AG09309 (cell line): Measurements from ENCODE around the gene LPCAT2.
A peak's percentile ranks its signal among the peaks of the same experiment; 100 is the strongest.

Experiments
- DNase-seq: peaks from one replicate; pipeline ENCODE4 v3.0.0-alpha.2; 2010; ENCODE audit warnings: low read depth
- H3K4me3 ChIP-seq: 2 replicates; pipeline ENCODE4 v1.5.1; 2011; ENCODE audit warnings: mild to moderate bottlenecking, low read depth, low read length, moderate library complexity; ENCODE audit not compliant: control insufficient read depth
- TF ChIP-seq, protein P1 (sequence below): IDR thresholded peaks from 2 replicates; pipeline ENCODE4 v1.5.1; 2011; ENCODE audit warnings: mild to moderate bottlenecking, low read depth, low read length, inconsistent platforms; ENCODE audit not compliant: insufficient read depth, control insufficient read depth; ENCODE audit errors: missing control alignments

The LPCAT2 gene

DNA sequence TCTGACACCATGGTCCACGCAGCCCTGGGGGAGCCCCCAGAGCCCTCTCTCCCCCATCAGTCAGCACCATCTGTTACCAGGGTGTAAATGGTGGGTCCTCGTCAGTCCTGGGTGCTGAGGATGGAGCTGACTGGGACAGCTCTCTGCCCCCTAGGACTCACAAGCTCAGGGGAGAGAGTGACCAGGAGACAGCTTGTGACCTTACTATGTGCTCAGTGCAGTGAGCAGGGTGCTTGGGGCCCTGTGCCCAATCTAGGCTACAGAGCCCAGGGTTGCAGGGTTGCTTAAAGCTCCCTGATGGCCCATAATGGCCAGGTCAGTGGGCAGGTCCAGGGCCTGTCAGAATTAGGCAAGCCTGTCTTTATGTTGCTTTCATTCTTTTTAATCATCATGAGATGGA lies 18.6 kb upstream of the LPCAT2 start:
- H3K4me3 ChIP-seq: no peak overlapping the region
- TF ChIP-seq, protein P1, sequence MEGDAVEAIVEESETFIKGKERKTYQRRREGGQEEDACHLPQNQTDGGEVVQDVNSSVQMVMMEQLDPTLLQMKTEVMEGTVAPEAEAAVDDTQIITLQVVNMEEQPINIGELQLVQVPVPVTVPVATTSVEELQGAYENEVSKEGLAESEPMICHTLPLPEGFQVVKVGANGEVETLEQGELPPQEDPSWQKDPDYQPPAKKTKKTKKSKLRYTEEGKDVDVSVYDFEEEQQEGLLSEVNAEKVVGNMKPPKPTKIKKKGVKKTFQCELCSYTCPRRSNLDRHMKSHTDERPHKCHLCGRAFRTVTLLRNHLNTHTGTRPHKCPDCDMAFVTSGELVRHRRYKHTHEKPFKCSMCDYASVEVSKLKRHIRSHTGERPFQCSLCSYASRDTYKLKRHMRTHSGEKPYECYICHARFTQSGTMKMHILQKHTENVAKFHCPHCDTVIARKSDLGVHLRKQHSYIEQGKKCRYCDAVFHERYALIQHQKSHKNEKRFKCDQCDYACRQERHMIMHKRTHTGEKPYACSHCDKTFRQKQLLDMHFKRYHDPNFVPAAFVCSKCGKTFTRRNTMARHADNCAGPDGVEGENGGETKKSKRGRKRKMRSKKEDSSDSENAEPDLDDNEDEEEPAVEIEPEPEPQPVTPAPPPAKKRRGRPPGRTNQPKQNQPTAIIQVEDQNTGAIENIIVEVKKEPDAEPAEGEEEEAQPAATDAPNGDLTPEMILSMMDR: no peak
- no peak for DNase-seq

DNA sequence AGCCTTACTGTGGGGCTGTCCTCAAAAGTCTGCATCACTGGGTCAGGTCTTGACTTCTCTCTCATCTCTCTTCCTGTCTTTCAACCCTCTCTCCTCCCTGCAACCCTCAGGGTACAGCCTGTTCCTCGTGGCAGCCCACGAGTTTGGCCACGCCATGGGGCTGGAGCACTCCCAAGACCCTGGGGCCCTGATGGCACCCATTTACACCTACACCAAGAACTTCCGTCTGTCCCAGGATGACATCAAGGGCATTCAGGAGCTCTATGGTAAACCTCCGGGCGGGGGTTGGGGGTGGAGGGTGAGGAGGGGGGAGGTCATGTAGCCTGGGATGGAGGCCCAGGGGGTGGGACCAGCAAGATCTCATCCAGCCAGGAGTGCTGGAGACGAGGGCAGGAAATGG lies 17.2 kb upstream of the LPCAT2 start:
- TF ChIP-seq, protein P1: no peak
- DNase-seq: no peak
- H3K4me3 ChIP-seq: no peak overlapping the region

DNA sequence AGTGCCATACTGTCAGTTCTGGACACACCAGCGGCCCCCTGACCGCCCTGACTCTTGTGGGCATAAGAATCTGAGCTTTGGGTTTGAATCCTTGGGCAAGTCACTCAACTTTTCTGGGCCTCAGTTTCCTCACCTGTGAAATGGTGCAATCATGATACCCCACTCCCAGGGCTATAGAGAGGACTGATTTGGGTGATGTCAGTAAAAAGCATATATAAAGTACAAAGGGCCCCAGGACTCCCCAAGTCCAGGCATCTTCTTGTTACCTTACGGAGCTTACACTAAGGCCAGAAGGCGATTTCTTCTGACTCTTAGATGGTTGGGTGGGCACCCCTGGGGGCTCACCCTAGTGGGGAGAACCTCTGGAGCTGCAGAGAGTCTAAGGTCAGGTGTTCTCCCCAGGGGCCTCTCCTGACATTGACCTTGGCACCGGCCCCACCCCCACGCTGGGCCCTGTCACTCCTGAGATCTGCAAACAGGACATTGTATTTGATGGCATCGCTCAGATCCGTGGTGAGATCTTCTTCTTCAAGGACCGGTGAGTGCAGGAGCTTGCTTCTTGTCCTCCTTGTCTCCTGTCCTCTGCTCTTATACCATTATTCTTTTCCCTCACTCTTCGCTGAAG lies 16.0 kb upstream of the LPCAT2 start:
- TF ChIP-seq, protein P1: no peak
- DNase-seq: no peak
- H3K4me3 ChIP-seq: no peak overlapping the region

DNA sequence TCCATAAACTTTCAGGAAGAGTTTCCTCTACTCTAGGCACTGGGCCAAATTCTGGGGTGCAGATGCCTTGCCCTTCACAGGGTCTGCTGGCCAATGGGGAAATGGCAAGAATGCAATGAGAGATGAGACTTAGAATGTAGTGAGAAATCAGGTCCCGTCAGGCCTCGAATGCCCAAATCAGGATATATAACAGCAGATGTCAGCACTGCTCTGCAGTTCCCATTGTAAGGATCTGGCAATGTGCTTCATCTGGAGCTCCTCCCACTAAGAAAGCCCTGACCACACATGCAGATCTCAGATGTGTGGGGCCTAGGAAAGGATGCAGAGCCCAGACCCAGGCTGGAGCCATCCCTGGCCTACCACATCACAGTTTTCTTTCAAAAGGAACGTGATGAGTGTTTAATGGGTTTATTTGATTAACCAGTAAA lies 13.9 kb upstream of the LPCAT2 start:
- TF ChIP-seq, protein P1: peak; percentile 45
- peak; percentile 88 for DNase-seq

DNA sequence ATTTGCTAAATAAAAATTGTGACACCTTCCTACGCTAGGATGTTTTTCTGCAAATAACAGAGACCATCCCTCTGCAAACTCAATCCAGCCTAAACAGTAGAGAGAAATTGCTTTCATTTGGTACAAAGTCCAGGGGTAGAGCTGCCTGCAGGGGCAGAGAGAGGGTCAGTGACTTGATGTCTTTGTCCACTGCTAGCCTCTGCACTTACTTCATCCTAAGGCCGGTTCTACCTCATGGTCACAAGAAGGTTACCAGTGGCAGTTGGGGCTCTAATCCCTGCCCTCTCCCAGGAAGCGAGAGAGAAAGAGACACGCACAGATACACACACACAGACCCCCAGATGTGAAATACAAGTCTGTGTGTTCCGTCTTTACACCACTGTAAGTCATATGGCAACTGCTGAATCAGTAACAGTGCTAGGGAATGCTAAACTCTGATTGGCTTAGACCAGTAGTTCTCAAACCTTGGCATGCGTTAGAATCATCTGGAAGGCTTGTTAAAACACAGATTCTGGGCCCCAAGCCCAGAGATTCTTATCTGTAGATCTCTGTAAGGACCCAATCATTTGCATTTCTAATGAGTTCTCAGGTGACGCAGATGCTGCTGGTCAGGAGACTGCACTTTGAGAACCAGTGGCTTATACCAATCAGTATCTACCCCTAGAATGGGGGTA lies 13.1 kb upstream of the LPCAT2 start:
- TF ChIP-seq, protein P1: no peak
- H3K4me3 ChIP-seq: no peak overlapping the region
- peak; percentile 95 for DNase-seq

More for the DNA sequence above, 13.9 kb upstream of the LPCAT2 start:
- H3K4me3 ChIP-seq: no peak overlapping the region

DNA sequence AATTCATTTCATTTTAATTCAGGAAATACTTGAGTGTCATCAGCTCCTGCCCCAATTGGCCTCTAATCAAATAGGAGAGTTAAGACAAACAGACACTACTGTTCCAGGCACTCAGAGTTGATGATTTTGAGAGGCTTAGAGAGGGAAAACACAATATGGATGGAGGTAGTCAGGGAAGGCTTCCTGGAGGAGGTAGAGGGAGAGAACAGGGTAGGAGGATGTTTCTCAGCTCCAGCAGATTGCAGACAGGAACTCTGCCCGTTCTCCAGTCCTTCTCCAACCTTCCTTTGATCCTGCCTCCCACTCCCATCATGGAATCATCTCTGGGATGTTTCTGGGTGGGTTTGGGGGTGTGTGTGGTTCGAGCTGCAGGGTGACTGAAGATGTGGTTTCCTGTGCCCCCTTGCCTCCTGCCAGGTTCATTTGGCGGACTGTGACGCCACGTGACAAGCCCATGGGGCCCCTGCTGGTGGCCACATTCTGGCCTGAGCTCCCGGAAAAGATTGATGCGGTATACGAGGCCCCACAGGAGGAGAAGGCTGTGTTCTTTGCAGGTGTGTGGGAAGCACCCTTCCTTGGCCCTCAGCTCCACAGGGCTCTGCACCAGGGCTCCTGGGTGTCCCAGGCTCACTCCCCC lies 12.2 kb upstream of the LPCAT2 start:
- TF ChIP-seq, protein P1: no peak
- no peak overlapping the region for H3K4me3 ChIP-seq
- DNase-seq: no peak
